HEK293 (cell line): ENCODE results near the gene DCDC2B.

Experiments used
- CTCF ChIA-PET: fragments of 350-600 bp; formaldehyde crosslinking; extraction: SDS; loops from one replicate; lab custom pipeline; 2021; ENCODE audit warnings: antibody characterized with exemption; lab: Yijun Ruan, JAX
- POLR2A ChIA-PET: fragments of 300-600 bp; formaldehyde crosslinking; extraction: SDS; loops from one replicate; lab custom pipeline; 2020; ENCODE audit warnings: antibody characterized with exemption, inconsistent platforms; lab: Yijun Ruan, JAX
- H3K27ac ChIP-seq: fragments of 200-500 bp; sonication (Bioruptor generic); 2 replicates; pipeline ENCODE4 v1.5.1; 2014; ENCODE audit warnings: low read depth, low read length, control low read depth, inconsistent platforms; ENCODE audit errors: extremely low read depth
- H3K36me3 ChIP-seq, 2 experiments: fragments of 200-500 bp in 1 of 2; sonication (Bioruptor generic) in 1 of 2; 1 replicate in 1 of 2; 2 replicates in 1 of 2; pipeline ENCODE4 v1.5.1; 2014 to 2017; ENCODE audit warnings: inconsistent platforms in 2 of 2, low read length in 2 of 2; ENCODE audit not compliant: control insufficient read depth in 2 of 2, insufficient read depth in 1 of 2
- H3K4me1 ChIP-seq: fragments of 200-500 bp; sonication (Bioruptor generic); 2 replicates; pipeline ENCODE4 v1.5.1; 2014; ENCODE audit warnings: mild to moderate bottlenecking, low read length, inconsistent platforms; ENCODE audit not compliant: control insufficient read depth, insufficient read depth
- H3K4me3 ChIP-seq: 2 replicates; pipeline ENCODE4 v1.5.1; 2011; ENCODE audit warnings: low read depth, mild to moderate bottlenecking, control low read depth, low read length, moderate library complexity
- H3K9me3 ChIP-seq: fragments of 200-500 bp; sonication (Bioruptor generic); 2 replicates; pipeline ENCODE4 v1.5.1; 2014; ENCODE audit warnings: low read depth, low read length, inconsistent platforms; ENCODE audit not compliant: control insufficient read depth, insufficient read depth
- INSM2 ChIP-seq: fragments of 450-650 bp; formaldehyde crosslinking; IDR thresholded peaks from 2 replicates; pipeline ENCODE4 v1.5.1; 2016; ENCODE audit warnings: missing biosample characterization, missing genetic modification characterization
- KLF1 ChIP-seq: fragments of 450-650 bp; formaldehyde crosslinking; IDR thresholded peaks from 2 replicates; pipeline ENCODE4 v1.5.1; 2016; ENCODE audit warnings: missing biosample characterization, missing genetic modification characterization
- TRIM28 ChIP-seq: IDR thresholded peaks from 2 replicates; pipeline ENCODE4 v1.6.1; 2011; ENCODE audit warnings: low read length, control low read depth, borderline replicate concordance
- WT1 ChIP-seq: fragments of 450-650 bp; formaldehyde crosslinking; IDR thresholded peaks from 2 replicates; pipeline ENCODE4 v1.5.1; 2016; ENCODE audit warnings: missing biosample characterization, missing genetic modification characterization
- ZBTB44 ChIP-seq: fragments of 450-650 bp; IDR thresholded peaks from 2 replicates; pipeline ENCODE4 v1.5.1; 2018; ENCODE audit warnings: missing biosample characterization, mild to moderate bottlenecking, missing genetic modification characterization
- ZBTB7A ChIP-seq: fragments of 450-650 bp; formaldehyde crosslinking; IDR thresholded peaks from 2 replicates; pipeline ENCODE4 v1.5.1; 2016; ENCODE audit warnings: low read depth, missing biosample characterization, missing genetic modification characterization
- ZIC2 ChIP-seq: fragments of 450-650 bp; formaldehyde crosslinking; IDR thresholded peaks from 2 replicates; pipeline ENCODE4 v1.5.1; 2016; ENCODE audit warnings: missing biosample characterization, missing genetic modification characterization
- ZNF138 ChIP-seq: fragments of 450-650 bp; formaldehyde crosslinking; IDR thresholded peaks from 2 replicates; pipeline ENCODE4 v1.5.1; 2016; ENCODE audit warnings: missing biosample characterization, missing genetic modification characterization, borderline replicate concordance
- ZNF202 ChIP-seq: fragments of 450-650 bp; formaldehyde crosslinking; IDR thresholded peaks from 2 replicates; pipeline ENCODE4 v1.5.1; 2016; ENCODE audit warnings: missing biosample characterization, missing genetic modification characterization, borderline replicate concordance
- ZNF266 ChIP-seq: fragments of 450-650 bp; formaldehyde crosslinking; IDR thresholded peaks from 2 replicates; pipeline ENCODE4 v1.5.1; 2016; ENCODE audit warnings: missing biosample characterization, missing genetic modification characterization, low read depth
- ZNF292 ChIP-seq: fragments of 450-650 bp; formaldehyde crosslinking; IDR thresholded peaks from 2 replicates; pipeline ENCODE4 v1.5.1; 2016; ENCODE audit warnings: low read depth, missing biosample characterization, missing genetic modification characterization, borderline replicate concordance
- ZNF341 ChIP-seq: fragments of 450-650 bp; formaldehyde crosslinking; IDR thresholded peaks from 2 replicates; pipeline ENCODE4; 2016; ENCODE audit warnings: low read depth, missing biosample characterization, missing genetic modification characterization
- ZNF366 ChIP-seq: fragments of 450-650 bp; formaldehyde crosslinking; conservative IDR thresholded peaks from 2 replicates; pipeline ENCODE4 v1.5.1; 2016; ENCODE audit warnings: missing biosample characterization, missing genetic modification characterization
- ZNF391 ChIP-seq: fragments of 450-650 bp; formaldehyde crosslinking; IDR thresholded peaks from 2 replicates; pipeline ENCODE4 v1.5.1; 2016; ENCODE audit warnings: low read depth, missing biosample characterization, missing genetic modification characterization, borderline replicate concordance
- ZNF549 ChIP-seq: fragments of 450-650 bp; IDR thresholded peaks from 2 replicates; pipeline ENCODE4 v1.5.1; 2018; ENCODE audit warnings: missing biosample characterization, missing genetic modification characterization, mild to moderate bottlenecking, inconsistent platforms, moderate library complexity
- ZNF677 ChIP-seq: fragments of 450-650 bp; IDR thresholded peaks from 2 replicates; pipeline ENCODE4 v1.5.0; 2018; ENCODE audit warnings: missing biosample characterization, mild to moderate bottlenecking, missing genetic modification characterization, moderate library complexity
- ZNF692 ChIP-seq: fragments of 450-650 bp; formaldehyde crosslinking; IDR thresholded peaks from 2 replicates; pipeline ENCODE4 v1.5.1; 2016; ENCODE audit warnings: missing biosample characterization, missing genetic modification characterization
- TF ChIP-seq, protein P1 (sequence below): fragments of 450-650 bp; formaldehyde crosslinking; IDR thresholded peaks from 2 replicates; pipeline ENCODE4 v1.5.1; 2016; ENCODE audit warnings: missing biosample characterization, missing genetic modification characterization
- TF ChIP-seq, protein P2 (sequence below): fragments of 450-650 bp; formaldehyde crosslinking; IDR thresholded peaks from 2 replicates; pipeline ENCODE4 v1.5.1; 2017; ENCODE audit warnings: missing biosample characterization, missing genetic modification characterization
- TF ChIP-seq, protein P3 (sequence below): fragments of 450-650 bp; formaldehyde crosslinking; IDR thresholded peaks from 2 replicates; pipeline ENCODE4 v1.5.1; 2016; ENCODE audit warnings: missing biosample characterization, missing genetic modification characterization
- TF ChIP-seq, protein P4 (sequence below): fragments of 450-650 bp; formaldehyde crosslinking; IDR thresholded peaks from 2 replicates; pipeline ENCODE4 v1.5.1; 2016; ENCODE audit warnings: missing biosample characterization, missing genetic modification characterization

DCDC2B gene

DNA sequence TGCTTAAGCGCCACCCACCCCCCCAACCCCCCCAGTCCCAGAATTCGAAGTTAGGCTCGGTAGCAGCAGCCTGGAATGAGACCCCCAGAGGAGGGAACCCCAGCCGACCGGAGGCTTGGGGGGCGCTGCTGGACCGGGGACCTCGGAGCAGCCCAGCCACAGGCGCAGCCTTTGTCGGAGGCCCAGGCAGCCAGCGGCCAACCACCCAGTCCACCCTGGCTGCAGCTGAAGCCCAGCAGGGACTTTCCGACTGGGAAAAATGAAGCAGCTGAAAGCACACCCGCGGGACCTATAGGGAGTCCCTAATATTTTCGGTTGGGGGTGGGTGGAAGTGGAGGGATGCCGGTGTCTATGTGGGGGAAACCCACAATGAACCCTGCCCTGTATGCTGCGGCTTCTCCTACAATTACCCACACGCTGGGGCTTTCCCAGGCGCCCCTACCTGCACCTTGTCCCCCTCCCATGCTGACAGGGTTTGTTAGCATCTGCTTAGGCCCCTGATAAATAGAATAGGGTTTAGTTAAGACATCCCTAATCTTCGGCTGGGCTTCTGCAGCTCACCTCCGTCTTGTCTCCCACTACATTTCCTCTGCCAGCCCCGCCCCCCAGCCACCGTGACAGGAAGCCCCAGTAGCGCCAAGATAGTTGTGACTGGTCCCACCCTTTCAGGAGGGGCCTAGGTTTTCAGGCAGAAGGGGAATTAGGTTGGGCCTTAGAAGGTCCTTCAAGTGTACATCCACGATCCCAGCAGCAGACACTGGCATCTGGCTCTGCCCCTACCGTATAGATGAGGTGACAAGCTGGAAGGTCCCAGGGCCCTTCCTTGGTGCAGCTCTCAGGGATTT lies 7.7 kb upstream of the DCDC2B start (continued):
- TF ChIP-seq, protein P1, sequence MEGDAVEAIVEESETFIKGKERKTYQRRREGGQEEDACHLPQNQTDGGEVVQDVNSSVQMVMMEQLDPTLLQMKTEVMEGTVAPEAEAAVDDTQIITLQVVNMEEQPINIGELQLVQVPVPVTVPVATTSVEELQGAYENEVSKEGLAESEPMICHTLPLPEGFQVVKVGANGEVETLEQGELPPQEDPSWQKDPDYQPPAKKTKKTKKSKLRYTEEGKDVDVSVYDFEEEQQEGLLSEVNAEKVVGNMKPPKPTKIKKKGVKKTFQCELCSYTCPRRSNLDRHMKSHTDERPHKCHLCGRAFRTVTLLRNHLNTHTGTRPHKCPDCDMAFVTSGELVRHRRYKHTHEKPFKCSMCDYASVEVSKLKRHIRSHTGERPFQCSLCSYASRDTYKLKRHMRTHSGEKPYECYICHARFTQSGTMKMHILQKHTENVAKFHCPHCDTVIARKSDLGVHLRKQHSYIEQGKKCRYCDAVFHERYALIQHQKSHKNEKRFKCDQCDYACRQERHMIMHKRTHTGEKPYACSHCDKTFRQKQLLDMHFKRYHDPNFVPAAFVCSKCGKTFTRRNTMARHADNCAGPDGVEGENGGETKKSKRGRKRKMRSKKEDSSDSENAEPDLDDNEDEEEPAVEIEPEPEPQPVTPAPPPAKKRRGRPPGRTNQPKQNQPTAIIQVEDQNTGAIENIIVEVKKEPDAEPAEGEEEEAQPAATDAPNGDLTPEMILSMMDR: peak; percentile 57; the same call in 1 of the 2 replicates
- TF ChIP-seq ZNF692 (tag by site-specific recombination) (peak; percentile 61), KLF1 (tag by site-specific recombination) (peak; percentile 38; the same call in 1 of the 2 replicates)
- TF ChIP-seq, protein P2, sequence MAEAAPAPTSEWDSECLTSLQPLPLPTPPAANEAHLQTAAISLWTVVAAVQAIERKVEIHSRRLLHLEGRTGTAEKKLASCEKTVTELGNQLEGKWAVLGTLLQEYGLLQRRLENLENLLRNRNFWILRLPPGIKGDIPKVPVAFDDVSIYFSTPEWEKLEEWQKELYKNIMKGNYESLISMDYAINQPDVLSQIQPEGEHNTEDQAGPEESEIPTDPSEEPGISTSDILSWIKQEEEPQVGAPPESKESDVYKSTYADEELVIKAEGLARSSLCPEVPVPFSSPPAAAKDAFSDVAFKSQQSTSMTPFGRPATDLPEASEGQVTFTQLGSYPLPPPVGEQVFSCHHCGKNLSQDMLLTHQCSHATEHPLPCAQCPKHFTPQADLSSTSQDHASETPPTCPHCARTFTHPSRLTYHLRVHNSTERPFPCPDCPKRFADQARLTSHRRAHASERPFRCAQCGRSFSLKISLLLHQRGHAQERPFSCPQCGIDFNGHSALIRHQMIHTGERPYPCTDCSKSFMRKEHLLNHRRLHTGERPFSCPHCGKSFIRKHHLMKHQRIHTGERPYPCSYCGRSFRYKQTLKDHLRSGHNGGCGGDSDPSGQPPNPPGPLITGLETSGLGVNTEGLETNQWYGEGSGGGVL (tag by site-specific recombination): peak; percentile 66

DNA sequence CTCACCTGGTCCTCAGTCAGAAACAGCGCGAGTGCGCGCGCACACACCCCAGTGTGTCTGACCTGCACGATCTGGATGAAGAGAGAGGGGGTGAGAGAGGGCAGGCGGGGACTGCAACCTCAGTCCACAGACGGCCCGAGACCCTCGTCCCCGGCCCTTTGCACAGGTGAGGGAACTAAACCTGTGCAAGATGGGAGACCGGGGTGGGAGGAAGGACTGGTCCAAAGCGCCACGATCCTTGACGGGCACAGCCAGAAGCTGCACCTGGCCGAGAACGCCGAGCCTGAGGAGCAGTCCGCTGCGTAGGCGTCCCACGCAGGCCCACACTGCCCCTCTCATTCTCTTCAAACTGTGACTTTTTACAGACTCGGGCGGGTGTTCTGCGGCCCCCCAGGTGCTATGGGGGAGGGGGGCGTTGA lies 3.9 kb upstream of the DCDC2B start:
- Histone ChIP-seq H3K36me3 (peaks cover 0 to 40% of the 10 kb centered on the region in 2 experiments; a peak in 1 of 3 replicates), H3K27ac (no peak overlapping the region), H3K9me3 (no peaks in the 10 kb centered on the region), H3K4me3 (peak overlapping the region; percentile 73), H3K4me1 (peaks cover 4% of the 10 kb centered on the region)
- CTCF ChIA-PET: interaction anchor here (0.6 to 0.7 kb wide), 2 partner anchors 10 to 116 kb away, joined by 3 to 4 read pairs; no protein-coding TSS in a partner anchor
- POLR2A ChIA-PET: interaction anchor here (0.6 to 3.0 kb wide), 6 partner anchors 25 to 204 kb away, joined by 3 to 12 read pairs (median 7); partner anchors contain the start of genes KHDRBS1, KPNA6, MARCKSL1 and TMEM39B
- TF ChIP-seq ZNF366 (no peak), TRIM28 (no peak), ZNF292 (tag by site-specific recombination) (no peak), ZBTB44 (tag by site-specific recombination) (no peak), WT1 (tag by site-specific recombination) (no peak), ZNF677 (no peak), ZNF341 (tag by site-specific recombination) (no peak), ZNF266 (no peak), INSM2 (tag by site-specific recombination) (no peak), ZNF391 (no peak), ZNF202 (tag by site-specific recombination) (no peak), ZBTB7A (no peak), ZNF138 (no peak), ZNF549 (no peak), ZIC2 (tag by site-specific recombination) (no peak)
- TF ChIP-seq, protein P3, sequence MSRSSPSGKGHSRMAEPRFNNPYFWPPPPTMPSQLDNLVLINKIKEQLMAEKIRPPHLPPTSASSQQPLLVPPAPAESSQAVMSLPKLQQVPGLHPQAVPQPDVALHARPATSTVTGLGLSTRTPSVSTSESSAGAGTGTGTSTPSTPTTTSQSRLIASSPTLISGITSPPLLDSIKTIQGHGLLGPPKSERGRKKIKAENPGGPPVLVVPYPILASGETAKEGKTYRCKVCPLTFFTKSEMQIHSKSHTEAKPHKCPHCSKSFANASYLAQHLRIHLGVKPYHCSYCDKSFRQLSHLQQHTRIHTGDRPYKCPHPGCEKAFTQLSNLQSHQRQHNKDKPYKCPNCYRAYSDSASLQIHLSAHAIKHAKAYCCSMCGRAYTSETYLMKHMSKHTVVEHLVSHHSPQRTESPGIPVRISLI (tag by site-specific recombination): no peak
- TF ChIP-seq, protein P4, sequence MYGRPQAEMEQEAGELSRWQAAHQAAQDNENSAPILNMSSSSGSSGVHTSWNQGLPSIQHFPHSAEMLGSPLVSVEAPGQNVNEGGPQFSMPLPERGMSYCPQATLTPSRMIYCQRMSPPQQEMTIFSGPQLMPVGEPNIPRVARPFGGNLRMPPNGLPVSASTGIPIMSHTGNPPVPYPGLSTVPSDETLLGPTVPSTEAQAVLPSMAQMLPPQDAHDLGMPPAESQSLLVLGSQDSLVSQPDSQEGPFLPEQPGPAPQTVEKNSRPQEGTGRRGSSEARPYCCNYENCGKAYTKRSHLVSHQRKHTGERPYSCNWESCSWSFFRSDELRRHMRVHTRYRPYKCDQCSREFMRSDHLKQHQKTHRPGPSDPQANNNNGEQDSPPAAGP: no peak
- TF ChIP-seq, protein P2 (tag by site-specific recombination): no peak
